ENCODE measurements around the gene MRPS23.

Gene MRPS23

GRCh38 chr17:57794841-57795240 is 55.0 kb downstream of the MRPS23 start:
- DNase-seq (ENCODE audit: low read depth in 2 of 2), result no peak

GRCh38 chr17:57788725-57789124 is 61.1 kb downstream of the MRPS23 start:
- no peak for DNase-seq (ENCODE audit: low read depth in 2 of 2)

GRCh38 chr17:57785022-57785421 is 64.8 kb downstream of the MRPS23 start:
- DNase-seq (ENCODE audit: low read depth in 2 of 2), result no peak

All from stimulated activated CD4-positive, alpha-beta T cell treated with anti-CD3 and anti-CD28 coated beads, Interleukin-1b, Interleukin-23, amount 100 ng/mL, for 1 hour (primary cell).